Measurements from ENCODE around the gene SLC20A1. TPM values are rescaled to one million over a fixed set of nuclear protein-coding genes. Genes with fewer than 3 reads are reported as not detected.

SLC20A1 gene
- total RNA-seq, 2 experiments from 2014 or later: 81.8 to 84.6 TPM

GRCh38 chr2:112680666-112681101, 34.9 kb downstream of the SLC20A1 start:
- Mint-ChIP-seq H3K4me1 (no peaks in the 10 kb centered on the region), H3K27ac (no peak overlapping the region), H3K27me3 (no peaks in the 10 kb centered on the region), H3K9me3 (no peaks in the 10 kb centered on the region), H3K36me3 (no peaks in the 10 kb centered on the region), H3K4me3 (no peak overlapping the region)
- DNase-seq: no peak

- Mint-ChIP-seq H3K4me3 (no peak overlapping the region), H3K27ac (no peak overlapping the region)
- DNase-seq: no peak
These were observed 36.4 kb downstream of the SLC20A1 start for GRCh38 chr2:112682101-112682500.

DNA sequence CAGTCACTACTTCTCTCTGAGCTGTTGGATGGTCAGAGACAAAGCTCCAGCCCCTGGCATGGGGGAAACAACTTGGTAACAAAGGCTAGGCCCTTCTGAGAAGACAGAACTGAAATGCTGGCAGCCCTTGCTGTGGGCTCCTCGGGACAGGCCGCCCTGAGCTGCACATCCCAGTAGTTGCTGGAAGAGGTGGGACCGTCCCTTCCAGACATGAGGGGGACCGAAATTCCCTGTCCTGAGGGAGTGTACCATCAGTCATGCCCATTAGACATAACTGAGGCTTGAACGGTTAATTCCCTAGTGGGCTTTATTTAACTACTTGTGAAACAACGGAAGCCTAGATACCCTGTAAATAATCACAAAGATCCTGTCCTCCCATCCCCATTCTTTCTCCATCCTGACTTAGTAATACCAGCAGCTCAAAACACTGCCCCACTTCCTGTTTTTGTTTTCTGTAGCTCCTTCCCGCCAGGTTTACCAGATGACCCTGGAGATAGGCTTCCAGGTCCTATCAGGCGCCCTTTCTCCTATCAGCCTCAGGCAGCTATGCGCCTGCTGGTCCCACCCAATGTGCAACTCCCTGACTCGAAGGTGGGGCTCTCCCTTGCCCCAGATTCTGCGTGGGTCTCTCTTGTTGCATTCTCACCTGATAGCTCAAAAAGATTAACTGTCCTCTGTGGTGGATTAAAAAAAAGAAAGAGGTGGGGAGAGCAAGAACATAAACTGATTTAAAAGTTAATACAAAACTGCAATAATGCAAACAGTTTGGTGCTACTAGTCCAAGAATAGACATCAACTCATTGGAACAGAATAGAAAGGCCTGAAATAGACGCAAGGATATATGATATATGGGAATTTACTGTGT, 38.0 kb downstream of the SLC20A1 start:
- no peaks in the 10 kb centered on the region for H3K27me3 Mint-ChIP-seq
- no peaks in the 10 kb centered on the region for H3K4me1 Mint-ChIP-seq
- no peaks in the 10 kb centered on the region for H3K36me3 Mint-ChIP-seq
- no peak overlapping the region for H3K4me3 Mint-ChIP-seq
- no peaks in the 10 kb centered on the region for H3K9me3 Mint-ChIP-seq
- no peak for DNase-seq
- H3K27ac Mint-ChIP-seq: no peak overlapping the region

More at GRCh38 chr2:112682101-112682500, 36.4 kb downstream of the SLC20A1 start:
- no peaks in the 10 kb centered on the region for H3K36me3 Mint-ChIP-seq
- H3K4me1 Mint-ChIP-seq: no peaks in the 10 kb centered on the region
- H3K9me3 Mint-ChIP-seq: no peaks in the 10 kb centered on the region
- H3K27me3 Mint-ChIP-seq: no peaks in the 10 kb centered on the region

- DNase-seq: no peak
- Mint-ChIP-seq H3K27ac (no peak overlapping the region), H3K36me3 (no peaks in the 10 kb centered on the region), H3K4me3 (no peak overlapping the region), H3K9me3 (no peaks in the 10 kb centered on the region), H3K27me3 (no peaks in the 10 kb centered on the region), H3K4me1 (no peaks in the 10 kb centered on the region)
These were observed 38.7 kb downstream of the SLC20A1 start for GRCh38 chr2:112684415-112684775.

DNA sequence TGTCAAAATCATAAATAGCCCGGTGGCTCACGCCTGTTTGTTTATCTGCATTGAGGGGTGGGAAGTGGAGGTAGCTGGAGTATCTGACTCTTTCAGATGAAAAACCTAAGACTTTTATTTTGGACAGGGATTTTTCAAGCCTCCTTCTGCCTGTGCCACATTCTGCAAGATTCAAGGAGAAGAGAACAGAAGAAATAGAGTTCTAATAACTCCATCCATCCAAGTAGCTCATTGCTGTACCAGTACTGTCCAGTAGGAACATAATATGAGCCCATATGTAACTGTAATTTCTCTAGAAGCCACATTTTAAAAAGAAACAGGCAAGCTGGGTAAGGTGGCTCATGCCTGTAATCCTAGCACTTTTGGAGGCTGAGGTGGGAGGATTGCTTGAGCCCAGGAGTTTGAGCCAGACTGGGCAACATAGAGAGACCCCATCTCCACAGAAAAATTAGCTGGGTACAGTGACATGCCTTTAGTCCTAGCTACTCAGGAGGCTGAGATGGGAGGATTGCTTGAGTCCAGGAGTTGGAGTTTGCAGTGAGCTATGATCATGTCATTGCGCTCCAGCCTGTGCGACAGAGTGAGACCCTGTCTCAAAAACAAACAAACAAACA, 39.6 kb downstream of the SLC20A1 start:
- no peak overlapping the region for H3K4me3 Mint-ChIP-seq
- H3K36me3 Mint-ChIP-seq: no peaks in the 10 kb centered on the region
- no peaks in the 10 kb centered on the region for H3K27me3 Mint-ChIP-seq

GRCh38 chr2:112686348-112687217, 40.8 kb downstream of the SLC20A1 start:
- no peaks in the 10 kb centered on the region for H3K9me3 Mint-ChIP-seq
- peaks cover 5% of the 10 kb centered on the region for H3K4me1 Mint-ChIP-seq
- H3K27ac Mint-ChIP-seq: no peak overlapping the region
- no peaks in the 10 kb centered on the region for H3K36me3 Mint-ChIP-seq
- H3K27me3 Mint-ChIP-seq: peaks cover 5% of the 10 kb centered on the region
- no peak overlapping the region for H3K4me3 Mint-ChIP-seq
- no peak for DNase-seq

More for the DNA sequence above, 39.6 kb downstream of the SLC20A1 start:
- Mint-ChIP-seq H3K4me1 (no peaks in the 10 kb centered on the region), H3K9me3 (no peaks in the 10 kb centered on the region), H3K27ac (no peak overlapping the region)
- DNase-seq: no peak

DNA sequence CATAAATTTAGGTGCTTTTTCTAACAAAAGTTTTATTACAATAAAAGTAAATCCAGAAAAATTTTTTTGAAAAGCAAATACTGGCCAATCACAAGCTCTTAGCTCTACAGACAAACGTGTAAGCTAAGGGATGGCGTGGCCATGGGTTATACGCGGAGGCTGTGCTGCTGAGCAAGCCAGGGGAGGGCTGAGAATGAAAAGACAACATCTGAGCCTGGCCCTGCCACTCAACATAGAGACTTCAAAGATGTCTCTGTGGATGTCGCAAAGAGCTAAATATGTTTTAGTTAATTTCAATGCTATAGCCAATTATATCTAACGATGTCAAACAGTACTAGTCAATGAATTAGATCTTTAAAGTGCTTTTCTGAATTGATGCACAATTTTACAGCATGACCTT, 41.8 kb downstream of the SLC20A1 start:
- Mint-ChIP-seq H3K27me3 (peaks cover 5% of the 10 kb centered on the region), H3K4me1 (peaks cover 14% of the 10 kb centered on the region), H3K36me3 (no peaks in the 10 kb centered on the region), H3K4me3 (no peak overlapping the region), H3K27ac (no peak overlapping the region), H3K9me3 (no peaks in the 10 kb centered on the region)
- no peak for DNase-seq

DNA sequence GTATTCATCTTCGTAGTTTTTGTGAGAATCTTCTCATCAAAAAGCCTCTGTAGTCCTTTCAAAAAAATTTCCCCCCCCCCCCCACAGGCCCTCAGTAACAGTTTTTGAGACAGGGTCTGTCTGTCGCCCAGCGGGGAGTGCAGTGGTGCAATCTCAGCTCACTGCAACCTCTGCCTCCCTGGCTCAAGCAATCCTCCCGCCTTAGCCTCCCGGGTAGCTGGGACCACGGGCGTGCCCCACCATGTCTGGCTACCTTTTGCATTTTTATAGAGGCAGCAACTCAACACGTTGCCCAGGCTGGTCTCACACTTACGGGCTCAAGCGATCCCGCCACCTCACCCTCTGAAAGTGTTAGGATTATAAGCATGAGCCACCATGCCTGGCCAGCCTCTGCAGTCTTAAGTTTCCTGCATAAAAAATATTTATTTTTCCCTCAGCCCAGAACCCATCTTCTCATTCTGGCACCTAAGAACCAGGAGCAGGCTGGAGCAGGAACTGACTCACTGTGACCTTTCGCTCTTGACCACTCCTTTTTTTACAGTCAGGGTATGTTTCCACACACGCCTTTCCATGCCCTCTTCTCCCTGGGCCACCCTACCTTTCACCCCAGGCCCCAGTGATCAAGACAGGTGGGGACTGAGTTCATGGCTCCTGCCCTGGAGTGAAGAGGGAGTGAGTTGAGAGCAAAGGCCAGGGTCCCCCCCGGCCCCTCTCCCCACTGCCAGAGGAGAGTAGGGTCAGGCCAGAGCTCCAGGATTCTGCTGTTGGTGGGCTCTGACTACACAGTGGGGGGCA, 42.5 kb downstream of the SLC20A1 start:
- no peaks in the 10 kb centered on the region for H3K9me3 Mint-ChIP-seq
- DNase-seq: no peak
- peaks cover 5% of the 10 kb centered on the region for H3K27me3 Mint-ChIP-seq
- H3K4me1 Mint-ChIP-seq: peaks cover 21% of the 10 kb centered on the region
- H3K4me3 Mint-ChIP-seq: no peak overlapping the region
- H3K36me3 Mint-ChIP-seq: no peaks in the 10 kb centered on the region
- H3K27ac Mint-ChIP-seq: no peak overlapping the region

DNA sequence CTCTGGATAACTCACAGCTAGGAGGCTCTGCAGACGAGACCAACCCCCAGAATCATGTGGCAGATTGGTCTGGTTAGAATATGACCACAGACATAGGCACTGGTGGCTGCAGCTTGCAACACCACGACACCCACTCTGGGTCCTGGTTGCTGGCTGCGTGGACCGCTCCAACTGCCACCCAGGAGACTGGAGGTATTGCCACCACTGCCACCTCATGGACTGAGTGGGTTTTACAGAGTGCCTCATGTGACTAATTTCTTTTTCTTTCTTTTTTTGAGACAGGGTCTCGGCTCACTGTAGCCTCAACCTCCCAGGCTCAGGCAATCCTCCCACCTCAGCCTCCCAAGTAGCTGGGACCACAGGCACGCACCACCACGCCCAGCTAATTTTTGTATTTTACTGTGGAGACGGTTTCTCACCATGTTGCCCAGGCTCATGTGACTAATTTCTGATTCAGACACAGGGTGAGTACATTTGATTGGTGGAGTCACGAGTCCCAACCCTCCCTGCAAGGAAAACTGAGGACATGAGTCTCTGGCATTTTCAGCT, 45.2 kb downstream of the SLC20A1 start:
- DNase-seq: peak; percentile 52
- Mint-ChIP-seq H3K4me3 (no peak overlapping the region), H3K27me3 (peaks cover 5% of the 10 kb centered on the region), H3K27ac (peak overlapping the region; percentile 56), H3K36me3 (no peaks in the 10 kb centered on the region), H3K4me1 (peaks cover 22% of the 10 kb centered on the region), H3K9me3 (no peaks in the 10 kb centered on the region)

DNA sequence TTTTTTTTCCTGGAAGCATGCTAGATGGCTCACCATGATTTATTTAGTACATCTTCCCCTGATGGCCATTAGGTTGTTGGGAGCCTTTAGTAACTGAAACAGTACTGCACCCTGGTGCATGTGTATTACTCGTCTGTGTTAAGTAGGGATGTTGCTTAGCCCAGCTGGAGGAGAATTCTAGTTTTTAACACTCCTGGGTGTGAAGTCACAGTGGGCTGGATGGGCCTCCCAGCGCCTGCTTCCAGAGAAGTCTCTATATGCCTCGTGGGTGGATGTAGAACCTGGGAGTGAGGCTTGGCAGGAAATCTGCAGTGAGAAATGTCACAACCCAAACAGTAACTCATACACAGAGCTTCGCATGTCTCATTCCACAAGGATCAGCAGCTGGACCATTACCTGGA, 46.1 kb downstream of the SLC20A1 start:
- H3K27me3 Mint-ChIP-seq: peaks cover 5% of the 10 kb centered on the region
- H3K36me3 Mint-ChIP-seq: no peaks in the 10 kb centered on the region
- no peaks in the 10 kb centered on the region for H3K9me3 Mint-ChIP-seq
- H3K27ac Mint-ChIP-seq: no peak overlapping the region
- peaks cover 22% of the 10 kb centered on the region for H3K4me1 Mint-ChIP-seq
- H3K4me3 Mint-ChIP-seq: no peak overlapping the region
- DNase-seq: no peak

- DNase-seq: peak; percentile 63
- H3K4me1 Mint-ChIP-seq: peaks cover 22% of the 10 kb centered on the region
- H3K9me3 Mint-ChIP-seq: no peaks in the 10 kb centered on the region
- no peak overlapping the region for H3K4me3 Mint-ChIP-seq
- H3K36me3 Mint-ChIP-seq: no peaks in the 10 kb centered on the region
- H3K27me3 Mint-ChIP-seq: peaks cover 5% of the 10 kb centered on the region
- peak overlapping the region; percentile 5 for H3K27ac Mint-ChIP-seq
These were observed 46.8 kb downstream of the SLC20A1 start for GRCh38 chr2:112692495-112692911.

- Mint-ChIP-seq H3K36me3 (no peaks in the 10 kb centered on the region), H3K4me1 (peaks cover 22% of the 10 kb centered on the region), H3K27me3 (peaks cover 5% of the 10 kb centered on the region), H3K4me3 (no peak overlapping the region), H3K27ac (peak overlapping the region; percentile 5), H3K9me3 (no peaks in the 10 kb centered on the region)
- DNase-seq: peak; percentile 27
These were observed 47.2 kb downstream of the SLC20A1 start for GRCh38 chr2:112692918-112693317.

DNA sequence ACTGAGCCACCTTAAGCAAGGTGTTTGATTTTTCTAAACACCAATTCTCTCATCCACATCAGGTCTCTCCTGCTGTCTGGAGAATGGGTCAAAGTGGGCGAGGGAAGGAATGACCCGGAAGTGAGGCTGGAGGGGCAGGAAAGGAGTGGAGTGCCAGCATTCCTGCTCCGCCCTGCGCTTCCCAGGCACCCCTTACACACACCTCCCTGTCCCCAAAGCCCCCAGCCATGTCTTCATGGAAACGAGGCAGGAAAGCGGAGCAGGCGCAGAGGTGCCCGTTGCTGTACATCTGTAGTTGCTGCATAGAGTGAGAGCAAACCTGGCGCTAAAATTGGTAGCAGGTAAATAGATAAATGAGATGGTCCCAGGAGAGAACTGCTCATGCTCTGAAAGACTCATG, 47.9 kb downstream of the SLC20A1 start:
- Mint-ChIP-seq H3K4me3 (no peak overlapping the region), H3K4me1 (peaks cover 22% of the 10 kb centered on the region), H3K27me3 (peaks cover 5% of the 10 kb centered on the region), H3K27ac (peak overlapping the region; percentile 34), H3K36me3 (no peaks in the 10 kb centered on the region), H3K9me3 (no peaks in the 10 kb centered on the region)
- no peak for DNase-seq

GRCh38 chr2:112694182-112694581, 48.4 kb downstream of the SLC20A1 start:
- Mint-ChIP-seq H3K27ac (no peak overlapping the region), H3K27me3 (peaks cover 5% of the 10 kb centered on the region), H3K36me3 (no peaks in the 10 kb centered on the region), H3K4me3 (no peak overlapping the region), H3K9me3 (no peaks in the 10 kb centered on the region), H3K4me1 (peaks cover 22% of the 10 kb centered on the region)
- no peak for DNase-seq
